Activated CD4-positive, alpha-beta T cell treated with anti-CD3 and anti-CD28 coated beads, Interleukin-2, amount 50 U/mL, for 16 hours (primary cell): ENCODE measurements around the gene KIF21A.
A peak's percentile ranks its signal among the peaks of the same experiment; 100 is the strongest.
"Not testable (repeated sequence)": the region's sequence is repeated elsewhere in the genome, so short reads cannot be mapped to it uniquely, and the experiment has no call there.

Experiments used
- DNase-seq: peaks from one replicate; pipeline ENCODE4 v3.0.0-alpha.2; 2020

Gene KIF21A

GRCh38 chr12:39443081-39443928 is at the start of gene KIF21A:
Gene KIF21A, minus strand, starts transcription at chr12:39443120. Its CDS starts 150 bp downstream, at chr12:39442970.
- DNase-seq: peak; percentile 92

- DNase-seq: no peak
Measured at GRCh38 chr12:39490500-39491282, 47.8 kb upstream of the KIF21A start.

- no peak for DNase-seq
Measured at GRCh38 chr12:39483597-39483996, 40.7 kb upstream of the KIF21A start.

GRCh38 chr12:39483042-39483441 is 40.1 kb upstream of the KIF21A start:
- no peak for DNase-seq

- DNase-seq: no peak
Measured at GRCh38 chr12:39476894-39477293, 34.0 kb upstream of the KIF21A start.

GRCh38 chr12:39476121-39476520 is 33.2 kb upstream of the KIF21A start:
- no peak for DNase-seq

- DNase-seq: not testable (repeated sequence)
Measured at GRCh38 chr12:39475136-39475535, 32.2 kb upstream of the KIF21A start.

- peak; percentile 79 for DNase-seq
Measured at GRCh38 chr12:39467432-39467870, 24.5 kb upstream of the KIF21A start.

GRCh38 chr12:39464976-39465695 is 22.2 kb upstream of the KIF21A start:
- DNase-seq: no peak

GRCh38 chr12:39461059-39461458 is 18.1 kb upstream of the KIF21A start:
- DNase-seq: no peak

GRCh38 chr12:39459027-39459434 is 16.1 kb upstream of the KIF21A start:
- DNase-seq: no peak

- DNase-seq: no peak
Measured at GRCh38 chr12:39451977-39452376, 9.1 kb upstream of the KIF21A start.

GRCh38 chr12:39448038-39448437 is 5.1 kb upstream of the KIF21A start:
- DNase-seq: no peak

- DNase-seq: no peak
Measured at GRCh38 chr12:39443929-39444209, 949 bp upstream of the KIF21A start.

GRCh38 chr12:39442831-39443080 is 164 bp downstream of the KIF21A start:
- DNase-seq: no peak

GRCh38 chr12:39441963-39442830 is 723 bp downstream of the KIF21A start:
- peak; percentile 24 for DNase-seq

- DNase-seq: no peak
Measured at GRCh38 chr12:39441189-39441962, 1.5 kb downstream of the KIF21A start.

GRCh38 chr12:39440781-39441180 is 2.1 kb downstream of the KIF21A start:
- no peak for DNase-seq

GRCh38 chr12:39440101-39440500 is 2.8 kb downstream of the KIF21A start:
- no peak for DNase-seq

- no peak for DNase-seq
Measured at GRCh38 chr12:39435531-39435930, 7.4 kb downstream of the KIF21A start.

GRCh38 chr12:39431797-39432196 is 11.1 kb downstream of the KIF21A start:
- no peak for DNase-seq
